Osteoblast (primary cell): ENCODE results near the gene RSRC2. TPM values are rescaled to one million over a fixed set of nuclear protein-coding genes. Genes with fewer than 3 reads are reported as not detected.
A peak's percentile ranks its signal among the peaks of the same experiment; 100 is the strongest.

ENCODE experiments used
- DNase-seq: peaks from one replicate; pipeline ENCODE4 v3.0.0; 2011; ENCODE audit warnings: low spot score, mixed read lengths; ENCODE audit not compliant: insufficient read length; ENCODE audit errors: missing footprints
- H2AFZ ChIP-seq: 2 replicates; pipeline ENCODE4 v1.6.0; 2011; ENCODE audit warnings: mild to moderate bottlenecking, low read length
- H3K27ac ChIP-seq: 2 replicates; pipeline ENCODE4 v1.5.1; 2011; ENCODE audit warnings: mild to moderate bottlenecking, low read depth, low read length, moderate library complexity
- H3K27me3 ChIP-seq: 2 replicates; pipeline ENCODE4 v1.6.0; 2012; ENCODE audit warnings: mild to moderate bottlenecking, control low read depth, inconsistent platforms, low read length, moderate library complexity; ENCODE audit not compliant: insufficient read depth
- H3K36me3 ChIP-seq: 2 replicates; pipeline ENCODE4 v1.5.1; 2011; ENCODE audit warnings: mild to moderate bottlenecking, low read length, control low read depth, moderate library complexity; ENCODE audit not compliant: insufficient read depth
- H3K4me1 ChIP-seq: 2 replicates; pipeline ENCODE4 v1.5.1; 2011; ENCODE audit warnings: mild to moderate bottlenecking, low read length, control low read depth, moderate library complexity; ENCODE audit not compliant: insufficient read depth
- H3K4me2 ChIP-seq: 2 replicates; pipeline ENCODE4 v1.6.0; 2011; ENCODE audit warnings: mild to moderate bottlenecking, low read length; ENCODE audit not compliant: insufficient read depth
- H3K4me3 ChIP-seq: fragments of 200-600 bp; sonication (generic); 3 replicates; pipeline ENCODE4 v1.5.1; 2012; ENCODE audit warnings: mild to moderate bottlenecking, low read length, inconsistent platforms; ENCODE audit not compliant: insufficient read depth
- H3K79me2 ChIP-seq: 2 replicates; pipeline ENCODE4 v1.6.0; 2012; ENCODE audit warnings: mild to moderate bottlenecking, low read length, control low read depth, inconsistent platforms; ENCODE audit not compliant: insufficient read depth
- H3K9me3 ChIP-seq: 2 replicates; pipeline ENCODE4 v1.5.1; 2011; ENCODE audit warnings: low read depth, low read length, control low read depth
- H4K20me1 ChIP-seq: 2 replicates; pipeline ENCODE4 v1.6.0; 2012; ENCODE audit warnings: mild to moderate bottlenecking, low read length, control low read depth; ENCODE audit not compliant: insufficient read depth
- CTCF ChIP-seq: IDR thresholded peaks from 2 replicates; pipeline ENCODE4 v1.5.1; 2011; ENCODE audit warnings: mild to moderate bottlenecking, low read depth, low read length, moderate library complexity; ENCODE audit errors: extremely low read depth
- total RNA-seq: library from RNA; depleted of rRNA; stranded (reverse); fragments of >200 nt; gene quantifications from 2 replicates; pipeline ENCODE4 v1.2.3, GENCODE V29; 2012

The RSRC2 gene
- total RNA-seq, 1 donor = 43.1 TPM

- Histone ChIP-seq H3K9me3 (no peaks in the 10 kb centered on the region), H4K20me1 (peaks cover 56% of the 10 kb centered on the region), H3K4me1 (peaks cover 30% of the 10 kb centered on the region), H3K79me2 (peaks cover 74% of the 10 kb centered on the region), H3K4me3 (no peak overlapping the region), H2AFZ (no peak overlapping the region), H3K27ac (peak overlapping the region; percentile 39), H3K4me2 (no peak overlapping the region), H3K27me3 (no peaks in the 10 kb centered on the region), H3K36me3 (peaks cover 82% of the 10 kb centered on the region)
- no peak for DNase-seq
- no peak for TF ChIP-seq CTCF
Observed at GRCh38 chr12:122518908-122519307, 7.8 kb downstream of the RSRC2 start.

- peaks cover 89% of the 10 kb centered on the region for H3K36me3 ChIP-seq
Observed at GRCh38 chr12:122517877-122518276, 8.9 kb downstream of the RSRC2 start.

GRCh38 chr12:122516544-122517361 is 10.0 kb downstream of the RSRC2 start:
- Histone ChIP-seq H4K20me1 (peaks cover 52% of the 10 kb centered on the region), H3K9me3 (no peaks in the 10 kb centered on the region), H3K27me3 (no peaks in the 10 kb centered on the region), H3K79me2 (peaks cover 73% of the 10 kb centered on the region), H3K36me3 (peaks cover 93% of the 10 kb centered on the region), H3K4me2 (no peak overlapping the region), H2AFZ (no peak overlapping the region), H3K27ac (peak overlapping the region; percentile 39), H3K4me3 (no peak overlapping the region), H3K4me1 (peaks cover 19% of the 10 kb centered on the region)
- no peak for DNase-seq
- no peak for TF ChIP-seq CTCF

More at GRCh38 chr12:122517877-122518276, 8.9 kb downstream of the RSRC2 start:
- no peak overlapping the region for H3K4me2 ChIP-seq
- no peaks in the 10 kb centered on the region for H3K9me3 ChIP-seq
- no peak overlapping the region for H2AFZ ChIP-seq
- H3K4me3 ChIP-seq = no peak overlapping the region
- peak overlapping the region; percentile 39 for H3K27ac ChIP-seq
- peaks cover 20% of the 10 kb centered on the region for H3K4me1 ChIP-seq
- TF ChIP-seq CTCF = no peak
- peaks cover 73% of the 10 kb centered on the region for H3K79me2 ChIP-seq
- DNase-seq = no peak
- H4K20me1 ChIP-seq = peaks cover 54% of the 10 kb centered on the region
- H3K27me3 ChIP-seq = no peaks in the 10 kb centered on the region

- peaks cover 50% of the 10 kb centered on the region for H4K20me1 ChIP-seq
Observed at GRCh38 chr12:122515275-122515674, 11.5 kb downstream of the RSRC2 start.

More at GRCh38 chr12:122515275-122515674, 11.5 kb downstream of the RSRC2 start:
- DNase-seq = no peak
- H3K27ac ChIP-seq = peak overlapping the region; percentile 10
- peaks cover 19% of the 10 kb centered on the region for H3K4me1 ChIP-seq
- no peak overlapping the region for H3K4me2 ChIP-seq
- no peak overlapping the region for H2AFZ ChIP-seq
- no peaks in the 10 kb centered on the region for H3K9me3 ChIP-seq
- H3K4me3 ChIP-seq = no peak overlapping the region
- H3K79me2 ChIP-seq = peaks cover 71% of the 10 kb centered on the region
- peaks cover 93% of the 10 kb centered on the region for H3K36me3 ChIP-seq
- H3K27me3 ChIP-seq = no peaks in the 10 kb centered on the region
- no peak for TF ChIP-seq CTCF
